MG63 (cell line): ENCODE measurements around the gene NSMF. TPM values are rescaled to one million over a fixed set of nuclear protein-coding genes. Genes with fewer than 3 reads are reported as not detected.
"Not testable (repeated sequence)": the region's sequence is repeated elsewhere in the genome, so short reads cannot be mapped to it uniquely, and the experiment has no call there.

Experiments
- DNase-seq: peaks from one replicate; pipeline ENCODE4 v3.0.0-alpha.2; 2020
- H3K27me3 ChIP-seq: fragments of 250-450 bp; sonication (Bioruptor Pico); 2 replicates; pipeline ENCODE4 v1.5.1; 2020; ENCODE audit warnings: mild to moderate bottlenecking, moderate library complexity
- H3K36me3 ChIP-seq: fragments of 250-450 bp; sonication (Bioruptor Pico); 2 replicates; pipeline ENCODE4 v1.5.1; 2020; ENCODE audit warnings: mild to moderate bottlenecking, moderate library complexity
- H3K4me3 ChIP-seq: fragments of 250-450 bp; sonication (Bioruptor Pico); 2 replicates; pipeline ENCODE4 v1.5.1; 2020; ENCODE audit warnings: mild to moderate bottlenecking, moderate library complexity
- H3K9me3 ChIP-seq: fragments of 250-450 bp; sonication (Bioruptor Pico); 2 replicates; pipeline ENCODE4 v1.5.1; 2020; ENCODE audit warnings: mild to moderate bottlenecking, moderate library complexity
- total RNA-seq: library from RNA; depleted of rRNA; stranded (reverse); fragments of >200 nt; shearing (Covaris generic); gene quantifications from 2 replicates; pipeline ENCODE4 v1.2.3, GENCODE V29; 2014; ENCODE audit warnings: low replicate concordance

NSMF gene
- total RNA-seq, 1 experiment from 2014 or later, result 29.1 TPM

DNA sequence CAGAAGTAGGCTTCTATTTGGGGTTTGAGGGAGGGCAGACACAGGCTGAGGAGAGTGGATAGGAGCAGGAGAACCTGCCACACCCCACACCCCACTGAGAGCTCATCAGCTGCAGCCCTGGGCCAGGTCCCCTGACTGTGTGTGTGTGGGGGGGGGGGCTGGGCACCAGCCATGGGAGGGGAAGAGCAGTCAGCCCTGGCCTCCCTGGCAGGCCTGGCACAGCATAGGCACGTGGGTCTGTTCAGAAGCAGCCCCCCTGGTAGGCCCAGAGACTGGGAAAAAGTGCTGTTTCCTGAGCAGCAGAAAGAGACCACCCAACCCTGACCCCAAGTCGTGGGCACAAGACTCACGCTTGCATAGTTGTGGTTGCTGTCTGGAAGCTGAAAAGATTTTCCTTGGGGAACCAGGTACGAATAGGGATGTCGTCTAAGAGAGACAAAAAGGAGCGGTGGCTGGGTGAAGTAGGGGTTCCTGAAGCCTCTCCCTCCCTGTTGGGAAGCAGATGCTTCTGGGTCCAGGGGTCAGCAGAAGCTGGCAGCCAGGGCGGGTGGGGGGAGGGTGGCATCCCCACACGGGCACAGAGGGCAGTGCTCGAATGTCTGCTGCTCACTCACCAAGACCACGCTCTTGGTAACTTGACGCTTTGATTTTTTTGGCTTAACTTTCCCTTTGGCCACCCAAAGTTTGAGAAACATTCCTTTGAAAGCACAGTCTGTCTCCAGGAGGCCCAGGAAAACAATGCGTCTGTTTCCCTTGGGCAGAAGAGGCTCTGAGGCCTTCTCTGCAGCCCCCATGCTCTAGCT, 2.9 kb downstream of the NSMF start:
- Histone ChIP-seq H3K4me3 (no peak overlapping the region), H3K36me3 (peaks cover 17% of the 10 kb centered on the region), H3K27me3 (no peaks in the 10 kb centered on the region), H3K9me3 (no peaks in the 10 kb centered on the region)
- DNase-seq, result no peak

DNA sequence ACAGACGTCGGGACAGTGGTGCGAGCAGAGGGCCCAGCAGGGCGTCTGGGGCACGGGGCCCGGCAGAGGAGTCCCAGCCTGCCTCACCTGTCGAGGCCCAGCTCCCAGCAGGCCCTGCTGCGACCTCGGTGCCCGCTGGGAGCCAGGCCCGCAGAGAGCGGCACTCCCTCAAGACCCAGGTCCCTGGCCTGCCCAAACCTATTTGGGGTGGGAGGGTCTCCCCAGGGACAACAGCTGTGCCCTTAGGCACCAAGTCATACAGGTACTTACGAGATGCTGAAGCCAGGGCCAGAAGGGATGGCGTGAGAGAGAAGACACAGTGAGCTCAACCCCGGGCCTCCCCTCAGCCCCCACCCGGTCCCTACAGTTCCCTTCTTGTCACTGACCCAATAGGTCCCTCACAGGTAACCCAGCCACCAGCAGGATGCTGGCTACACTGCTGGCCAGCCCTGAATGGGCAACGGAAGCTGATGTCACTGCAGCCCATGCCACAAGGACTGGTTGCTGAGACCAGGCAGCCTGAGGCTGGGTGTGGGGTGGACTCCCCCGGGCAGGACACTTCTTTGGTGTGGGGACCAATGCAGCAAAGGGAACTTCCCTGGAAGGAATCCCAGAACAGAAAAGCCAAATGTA, 3.7 kb downstream of the NSMF start:
- Histone ChIP-seq H3K27me3 (no peaks in the 10 kb centered on the region), H3K4me3 (no peak overlapping the region), H3K36me3 (peaks cover 17% of the 10 kb centered on the region), H3K9me3 (no peaks in the 10 kb centered on the region)
- DNase-seq, result no peak

- DNase-seq, result no peak
- no peak overlapping the region for H3K4me3 ChIP-seq
- H3K36me3 ChIP-seq, result peaks cover 17% of the 10 kb centered on the region
- no peaks in the 10 kb centered on the region for H3K9me3 ChIP-seq
- no peaks in the 10 kb centered on the region for H3K27me3 ChIP-seq
These were observed 4.4 kb downstream of the NSMF start for GRCh38 chr9:137454597-137455358.

GRCh38 chr9:137454145-137454596, 5.0 kb downstream of the NSMF start:
- Histone ChIP-seq H3K4me3 (no peak overlapping the region), H3K36me3 (peaks cover 17% of the 10 kb centered on the region), H3K27me3 (no peaks in the 10 kb centered on the region), H3K9me3 (no peaks in the 10 kb centered on the region)
- DNase-seq, result no peak

DNA sequence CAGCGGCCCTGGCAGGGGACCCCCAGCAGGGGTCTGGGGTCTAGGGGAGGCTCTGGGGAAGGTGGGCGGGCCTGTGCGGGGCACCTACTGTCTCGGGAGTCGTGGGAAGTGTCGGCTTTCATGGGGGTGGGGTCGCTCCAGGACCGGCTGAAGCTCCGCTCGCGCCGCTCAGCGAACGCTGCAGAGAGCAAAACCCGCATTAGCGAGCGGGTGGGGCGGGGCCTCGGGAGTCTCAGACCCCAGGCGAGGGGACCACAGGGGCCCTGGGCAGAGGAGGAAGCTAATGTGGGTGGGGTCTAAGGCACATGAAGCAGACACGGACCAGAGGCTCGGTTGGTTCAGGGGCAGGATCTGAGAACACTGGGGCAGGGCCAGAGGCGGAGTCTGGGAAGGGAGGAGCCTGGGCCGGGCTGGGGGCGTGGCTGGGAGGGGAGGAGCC, 5.5 kb downstream of the NSMF start:
- peaks cover 17% of the 10 kb centered on the region for H3K36me3 ChIP-seq
- DNase-seq, result no peak

GRCh38 chr9:137452761-137453642, 6.1 kb downstream of the NSMF start:
- H3K36me3 ChIP-seq, result peaks cover 17% of the 10 kb centered on the region
- H3K27me3 ChIP-seq, result no peaks in the 10 kb centered on the region
- no peak for DNase-seq
- H3K4me3 ChIP-seq, result no peak overlapping the region
- no peaks in the 10 kb centered on the region for H3K9me3 ChIP-seq

More for the DNA sequence above, 5.5 kb downstream of the NSMF start:
- Histone ChIP-seq H3K4me3 (no peak overlapping the region), H3K9me3 (no peaks in the 10 kb centered on the region), H3K27me3 (no peaks in the 10 kb centered on the region)

GRCh38 chr9:137452006-137452760, 7.0 kb downstream of the NSMF start:
- H3K36me3 ChIP-seq, result peaks cover 17% of the 10 kb centered on the region
- DNase-seq, result no peak
- no peaks in the 10 kb centered on the region for H3K9me3 ChIP-seq
- H3K27me3 ChIP-seq, result no peaks in the 10 kb centered on the region
- no peak overlapping the region for H3K4me3 ChIP-seq

DNA sequence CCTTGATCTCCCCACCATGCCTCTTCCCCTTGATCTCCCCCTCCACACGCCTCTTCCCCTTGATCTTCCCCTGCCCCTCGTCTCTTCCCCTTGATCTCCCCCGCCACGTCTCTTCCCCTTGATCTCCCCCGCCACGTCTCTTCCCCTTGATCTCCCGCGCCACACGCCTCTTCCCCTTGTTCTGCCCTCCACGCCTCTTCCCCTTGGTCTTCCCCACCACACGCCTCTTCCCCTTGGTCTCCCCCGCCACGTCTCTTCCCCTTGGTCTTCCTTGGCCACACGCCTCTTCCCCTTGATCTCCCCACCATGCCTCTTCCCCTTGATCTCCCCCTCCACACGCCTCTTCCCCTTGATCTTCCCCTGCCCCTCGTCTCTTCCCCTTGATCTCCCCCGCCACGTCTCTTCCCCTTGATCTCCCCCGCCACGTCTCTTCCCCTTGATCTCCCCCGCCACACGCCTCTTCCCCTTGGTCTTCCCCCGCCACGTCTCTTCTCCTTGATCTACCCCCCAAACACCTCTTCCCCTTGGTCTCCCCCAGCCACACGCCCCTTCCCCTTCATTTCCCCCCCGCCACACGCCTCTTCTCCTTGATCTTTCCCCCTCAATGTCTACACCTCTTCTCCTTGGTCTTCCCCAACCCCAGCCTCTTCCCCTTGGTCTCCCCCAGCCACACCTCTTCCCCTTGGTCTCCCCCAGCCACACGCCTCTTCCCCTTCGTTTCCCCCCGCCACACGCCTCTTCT, 7.7 kb downstream of the NSMF start:
- not testable (repeated sequence) for H3K27me3 ChIP-seq, H3K9me3 ChIP-seq, H3K4me3 ChIP-seq, DNase-seq
- peaks cover 13% of the 10 kb centered on the region for H3K36me3 ChIP-seq

DNA sequence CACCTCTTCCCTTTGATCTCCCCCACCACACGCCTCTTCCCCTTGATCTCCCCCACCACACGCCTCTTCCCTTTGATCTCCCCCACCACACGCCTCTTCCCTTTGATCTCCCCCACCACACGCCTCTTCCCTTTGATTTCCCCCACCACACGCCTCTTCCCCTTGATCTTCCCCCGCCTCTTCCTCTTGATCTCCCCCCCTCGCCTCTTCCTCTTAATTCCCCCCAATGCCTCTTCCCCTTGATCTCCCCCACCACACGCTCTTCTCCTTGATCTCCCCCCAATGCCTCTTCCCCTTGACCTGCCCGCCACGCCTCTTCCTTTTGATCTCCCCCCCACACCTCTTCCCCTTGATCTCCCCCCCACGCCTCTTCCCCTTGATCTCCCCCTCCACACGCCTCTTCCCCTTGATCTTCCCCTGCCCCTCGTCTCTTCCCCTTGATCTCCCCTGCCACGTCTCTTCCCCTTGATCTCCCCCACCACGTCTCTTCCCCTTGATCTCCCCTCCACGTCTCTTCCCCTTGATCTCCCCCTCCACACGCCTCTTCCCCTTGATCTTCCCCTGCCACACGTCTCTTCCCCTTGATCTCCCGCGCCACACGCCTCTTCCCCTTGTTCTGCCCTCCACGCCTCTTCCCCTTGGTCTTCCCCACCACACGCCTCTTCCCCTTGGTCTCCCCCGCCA, 8.5 kb downstream of the NSMF start:
- not testable (repeated sequence) for DNase-seq, H3K4me3 ChIP-seq, H3K27me3 ChIP-seq

DNA sequence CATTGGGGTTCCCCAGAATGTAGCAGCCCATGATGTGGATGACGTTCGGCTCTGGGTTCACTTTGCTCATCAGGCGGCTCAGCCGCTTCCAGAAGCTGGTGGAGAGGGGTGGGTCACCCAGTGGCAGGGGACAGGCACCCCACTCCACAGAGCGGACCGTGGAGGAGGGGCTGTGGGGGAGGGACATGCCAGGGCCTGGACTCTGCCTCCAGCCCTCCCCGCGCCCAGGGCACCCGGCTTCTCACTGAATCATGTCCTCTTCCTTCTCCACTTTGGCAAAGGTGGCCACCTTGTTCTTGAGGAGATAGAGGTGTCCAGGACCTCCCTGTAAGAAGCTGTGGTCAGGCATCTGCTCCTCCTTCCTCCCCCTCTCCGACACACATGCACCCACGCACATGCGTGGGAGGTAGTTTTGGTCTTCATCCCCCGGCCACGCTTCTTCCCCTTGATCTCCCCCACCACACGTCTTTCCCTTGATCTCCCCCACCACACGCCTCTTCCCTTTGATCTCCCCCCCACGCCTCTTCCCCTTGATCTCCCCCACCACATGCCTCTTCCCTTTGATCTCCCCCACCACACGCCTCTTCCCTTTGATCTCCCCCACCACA, 9.1 kb downstream of the NSMF start:
- Histone ChIP-seq H3K27me3 (no peaks in the 10 kb centered on the region), H3K9me3 (no peaks in the 10 kb centered on the region), H3K4me3 (no peak overlapping the region), H3K36me3 (peaks cover 13% of the 10 kb centered on the region)
- DNase-seq, result no peak

More for the DNA sequence above, 8.5 kb downstream of the NSMF start:
- H3K9me3 ChIP-seq, result not testable (repeated sequence)
- peaks cover 13% of the 10 kb centered on the region for H3K36me3 ChIP-seq

DNA sequence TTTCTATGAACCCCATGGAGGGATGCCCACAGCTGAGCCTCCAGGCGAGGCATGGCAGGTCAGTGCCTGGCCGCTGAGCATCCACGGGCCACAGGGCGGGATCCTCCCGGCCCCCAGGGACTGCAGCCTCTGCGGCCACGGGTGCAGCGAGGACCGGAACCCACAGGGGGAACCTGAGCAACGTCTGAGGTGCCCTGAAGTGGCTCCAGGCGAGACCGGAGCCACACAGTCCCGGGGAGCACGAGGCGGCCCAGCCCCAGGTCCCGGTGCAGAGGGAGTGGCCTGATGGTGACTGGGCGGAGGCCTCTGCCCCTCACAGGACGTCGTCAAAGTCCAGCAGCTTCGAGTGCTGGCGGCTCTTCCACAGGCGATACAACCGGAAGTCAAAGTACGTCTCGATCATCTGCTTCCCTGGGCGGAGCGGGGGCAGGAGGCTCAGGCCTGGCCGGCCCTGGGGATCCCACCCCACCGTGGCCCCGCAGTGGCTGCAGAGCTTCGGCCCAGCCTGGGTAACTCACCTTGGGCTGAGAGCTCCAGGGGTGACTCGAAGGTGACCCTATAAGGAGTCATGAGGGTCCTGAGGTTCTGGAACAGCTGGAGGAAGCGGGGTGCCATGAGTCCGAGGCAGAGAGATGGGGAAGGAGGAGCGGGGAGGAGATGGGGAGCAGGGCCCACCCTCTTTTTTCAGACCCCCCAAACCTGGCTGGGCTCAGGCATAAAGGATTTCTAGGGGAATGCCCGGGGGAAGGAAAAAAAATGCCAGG, 9.9 kb downstream of the NSMF start:
- Histone ChIP-seq H3K36me3 (peaks cover 8% of the 10 kb centered on the region), H3K9me3 (no peaks in the 10 kb centered on the region), H3K4me3 (no peak overlapping the region), H3K27me3 (no peaks in the 10 kb centered on the region)
- DNase-seq, result no peak

DNA sequence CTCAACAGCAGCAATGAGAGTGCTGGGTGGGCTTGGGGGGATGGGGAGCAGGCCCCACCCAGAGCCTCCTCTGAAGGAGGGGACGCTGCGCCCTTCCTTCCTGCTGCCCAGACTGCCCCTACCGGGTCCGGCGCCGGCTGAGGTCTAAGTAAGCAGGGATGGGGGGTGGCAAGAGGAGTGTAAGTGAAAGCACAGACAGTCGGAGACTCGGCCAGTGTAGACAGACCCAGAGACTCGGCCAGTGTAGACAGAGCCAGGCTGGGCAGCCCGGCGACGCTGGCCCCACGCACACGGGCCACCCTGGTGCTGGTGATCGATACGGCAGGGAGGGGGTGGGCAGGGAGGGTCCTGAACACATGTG, 10.6 kb downstream of the NSMF start:
- Histone ChIP-seq H3K9me3 (no peaks in the 10 kb centered on the region), H3K36me3 (peaks cover 7% of the 10 kb centered on the region), H3K4me3 (no peak overlapping the region), H3K27me3 (no peaks in the 10 kb centered on the region)
- DNase-seq, result no peak

DNA sequence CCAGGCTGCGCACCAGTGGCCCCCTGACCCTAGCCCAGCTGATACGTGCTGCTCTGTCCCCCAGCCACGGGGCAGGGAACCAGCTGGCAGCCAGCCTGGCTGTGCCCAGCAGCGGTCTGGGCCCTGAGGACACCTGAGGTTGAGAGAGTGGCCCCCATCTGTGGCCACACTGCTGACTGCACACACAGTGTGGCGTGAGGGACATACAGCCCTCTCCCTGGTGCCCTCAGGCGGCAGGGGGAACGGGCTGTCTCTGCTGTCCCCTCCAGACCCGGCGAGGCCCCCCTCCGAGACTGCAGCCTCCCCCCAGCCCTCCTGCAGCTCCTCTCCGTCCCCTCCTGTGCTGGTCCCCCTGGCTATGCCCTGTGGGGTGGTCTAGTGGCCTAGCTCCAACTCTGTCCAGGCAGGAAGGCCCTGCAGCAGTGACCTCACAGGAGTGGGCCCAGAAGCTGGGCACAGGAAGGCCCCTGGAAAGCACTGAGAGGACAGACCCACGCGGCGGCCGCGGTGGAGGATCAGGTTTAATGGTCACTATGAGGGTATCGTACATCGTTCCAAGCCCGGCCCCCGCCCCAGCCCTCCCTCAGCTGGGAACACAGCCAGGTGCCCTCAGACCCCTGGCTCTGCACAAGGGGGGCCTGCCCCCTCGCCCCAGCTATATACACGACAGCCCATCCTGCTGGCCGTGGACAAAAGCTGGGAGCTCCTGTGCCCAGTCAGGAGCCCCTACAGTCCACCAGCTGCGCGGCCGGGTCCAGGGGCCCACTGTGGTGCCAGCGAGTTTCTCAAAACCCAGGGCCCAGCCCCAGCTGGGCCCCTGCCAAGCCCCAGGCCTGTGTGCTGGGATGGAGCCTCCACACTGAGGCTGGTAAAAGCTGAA, 11.2 kb downstream of the NSMF start:
- Histone ChIP-seq H3K4me3 (no peak overlapping the region), H3K9me3 (no peaks in the 10 kb centered on the region), H3K36me3 (peaks cover 4% of the 10 kb centered on the region), H3K27me3 (no peaks in the 10 kb centered on the region)
- no peak for DNase-seq
